SK-N-SH (cell line): ENCODE results near the gene BBS9. TPM values are rescaled to one million over a fixed set of nuclear protein-coding genes. Genes with fewer than 3 reads are reported as not detected.

ENCODE experiments used
- CTCF ChIA-PET: fragments of 300-600, 350-600 bp; formaldehyde crosslinking; extraction: SDS; loops from one replicate; lab custom pipeline; 2021; lab: Yijun Ruan, JAX
- POLR2A ChIA-PET: fragments of 350-600 bp; sonication (Branson Sonifier 250); formaldehyde crosslinking; extraction: SDS; loops from one replicate; lab custom pipeline; 2020; ENCODE audit warnings: antibody characterized with exemption, inconsistent platforms; lab: Yijun Ruan, JAX
- DNase-seq: peaks from one replicate; pipeline ENCODE4 v3.0.0; 2012
- H2AFZ ChIP-seq: fragments of 200-600 bp; sonication (generic); 2 replicates; pipeline ENCODE4 v1.8.1; 2016; ENCODE audit warnings: antibody characterized with exemption, mild to moderate bottlenecking, low read depth
- H3F3A ChIP-seq: fragments of 200-600 bp; sonication (generic); replicated peaks from 2 replicates; pipeline ENCODE3; 2016; ENCODE audit warnings: antibody characterized with exemption, mild to moderate bottlenecking; ENCODE audit not compliant: insufficient read depth
- H3K27ac ChIP-seq, 2 experiments: fragments of 200-500 bp in 1 of 2; fragments of 200-600 bp in 1 of 2; sonication (Bioruptor generic) in 1 of 2; sonication (generic), shearing (Covaris generic) in 1 of 2; 2 replicates each; pipeline versions ENCODE4 v1.5.1 to v1.6.1; 2014 to 2016; ENCODE audit warnings: low read depth in 2 of 2, inconsistent platforms in 1 of 2, low read length in 1 of 2, mild to moderate bottlenecking in 1 of 2, mixed read lengths in 1 of 2
- H3K27me3 ChIP-seq: fragments of 200-600 bp; sonication (generic), shearing (Covaris generic); 2 replicates; pipeline ENCODE4 v1.6.1; 2016; ENCODE audit warnings: mixed run types; ENCODE audit not compliant: insufficient read depth
- H3K36me3 ChIP-seq, 2 experiments: fragments of 200-500 bp in 1 of 2; fragments of 200-600 bp in 1 of 2; sonication (Bioruptor generic) in 1 of 2; sonication (generic) in 1 of 2; replicated peaks in 1 of 2; 2 replicates each; pipeline versions ENCODE3 to v1.5.1; 2014 to 2016; ENCODE audit warnings: low read length in 1 of 2, mild to moderate bottlenecking in 1 of 2; ENCODE audit not compliant: insufficient read depth in 2 of 2, control insufficient read depth in 1 of 2
- H3K4me1 ChIP-seq, 2 experiments: fragments of 200-500 bp in 1 of 2; fragments of 200-600 bp in 1 of 2; sonication (Bioruptor generic) in 1 of 2; sonication (generic), shearing (Covaris generic) in 1 of 2; 2 replicates each; pipeline versions ENCODE4 v1.5.1 to v1.6.1; 2014 to 2016; ENCODE audit warnings: low read depth in 1 of 2, low read length in 1 of 2, mixed run types in 1 of 2; ENCODE audit not compliant: insufficient read depth in 2 of 2, control insufficient read depth in 1 of 2
- H3K4me2 ChIP-seq: fragments of 200-600 bp; sonication (generic), shearing (Covaris generic); 2 replicates; pipeline ENCODE4 v1.6.1; 2017; ENCODE audit warnings: mixed run types
- H3K4me3 ChIP-seq, 2 experiments: fragments of 200-500 bp in 1 of 2; fragments of 200-600 bp in 1 of 2; sonication (Bioruptor generic) in 1 of 2; sonication (generic), shearing (Covaris generic) in 1 of 2; 2 replicates each; pipeline versions ENCODE4 v1.5.1 to v1.8.1; 2014 to 2016; ENCODE audit warnings: low read depth in 2 of 2, inconsistent platforms in 1 of 2, low read length in 1 of 2, mild to moderate bottlenecking in 1 of 2, mixed read lengths in 1 of 2, moderate library complexity in 1 of 2
- H3K79me2 ChIP-seq: fragments of 200-600 bp; sonication (generic); 2 replicates; pipeline ENCODE4 v1.8.1; 2017; ENCODE audit warnings: mild to moderate bottlenecking; ENCODE audit not compliant: insufficient read depth
- H3K9ac ChIP-seq: fragments of 200-600 bp; sonication (generic); 2 replicates; pipeline ENCODE4 v1.6.1; 2017; ENCODE audit warnings: mixed run types
- H3K9me2 ChIP-seq: fragments of 200-600 bp; sonication (generic); 2 replicates; pipeline ENCODE4 v1.6.1; 2017; ENCODE audit warnings: mixed run types
- H3K9me3 ChIP-seq: fragments of 200-600 bp; sonication (generic); 2 replicates; pipeline ENCODE4 v1.6.1; 2017; ENCODE audit warnings: mixed run types, mild to moderate bottlenecking, moderate library complexity
- H4K20me1 ChIP-seq: fragments of 200-600 bp; sonication (generic); 2 replicates; pipeline ENCODE4 v1.6.1; 2017; ENCODE audit warnings: mild to moderate bottlenecking, mixed run types; ENCODE audit not compliant: insufficient read depth
- CHD2 ChIP-seq: fragments of 150-350 bp; IDR thresholded peaks from 2 replicates; pipeline ENCODE4 v1.6.1; 2018; ENCODE audit warnings: low read length; ENCODE audit not compliant: partially characterized antibody
- EP300 ChIP-seq, 2 experiments: IDR thresholded peaks; 2 replicates each; pipeline versions ENCODE4 v1.4.0 to v1.6.1; 2012; ENCODE audit warnings: borderline replicate concordance in 1 of 2, low read depth in 1 of 2, low read length in 1 of 2
- EZH2phosphoT487 ChIP-seq: fragments of 200-600 bp; sonication (generic); IDR thresholded peaks from 2 replicates; pipeline ENCODE4 v1.6.1; 2017; ENCODE audit warnings: low read depth, mixed run types, mild to moderate bottlenecking, antibody characterized with exemption, moderate library complexity, borderline replicate concordance
- FOSL2 ChIP-seq: IDR thresholded peaks from 2 replicates; pipeline ENCODE4 v1.4.0; 2012; ENCODE audit warnings: low read depth, mild to moderate bottlenecking, moderate library complexity, borderline replicate concordance
- FOXM1 ChIP-seq: IDR thresholded peaks from 2 replicates; pipeline ENCODE4 v1.4.0; 2012; ENCODE audit warnings: low read depth, mild to moderate bottlenecking
- GABPA ChIP-seq: IDR thresholded peaks from 2 replicates; pipeline ENCODE4 v1.4.0; 2012; ENCODE audit warnings: low read depth, mild to moderate bottlenecking
- MEF2A ChIP-seq: IDR thresholded peaks from 2 replicates; pipeline ENCODE4 v1.4.0; 2012; ENCODE audit warnings: low read depth, borderline replicate concordance
- NRF1 ChIP-seq: IDR thresholded peaks from 2 replicates; pipeline ENCODE4 v1.6.1; 2012; ENCODE audit warnings: low read depth, mild to moderate bottlenecking, low read length
- POLR2AphosphoS5 ChIP-seq: IDR thresholded peaks from 2 replicates; pipeline ENCODE4 v1.6.1; 2012; ENCODE audit warnings: low read depth, low read length
- SIN3A ChIP-seq: IDR thresholded peaks from 2 replicates; pipeline ENCODE4 v1.6.1; 2012; ENCODE audit warnings: low read depth, mild to moderate bottlenecking, low read length, moderate library complexity, borderline replicate concordance
- TCF12 ChIP-seq: IDR thresholded peaks from 2 replicates; pipeline ENCODE4 v1.4.0; 2012
- TEAD4 ChIP-seq: IDR thresholded peaks from 2 replicates; pipeline ENCODE4 v1.4.0; 2012; ENCODE audit warnings: mild to moderate bottlenecking, borderline replicate concordance; ENCODE audit not compliant: insufficient read depth
- ZBTB33 ChIP-seq: IDR thresholded peaks from 2 replicates; pipeline ENCODE4 v1.4.0; 2012; ENCODE audit warnings: low read depth, borderline replicate concordance
- WGBS: methylation state at CpG from one replicate; pipeline ENCODE4 v1.1.6; 2017; ENCODE audit warnings: low lambda C conversion rate; 5-methylcytosine and 5-hydroxymethylcytosine counted together
- polyA plus RNA-seq, 3 experiments: library from polyadenylated mRNA; depleted of rRNA; stranded (reverse); fragments of >200 nt; gene quantifications; 2 replicates each; pipeline ENCODE4 v1.2.3, GENCODE V29; 2012
- TF ChIP-seq, protein P1 (sequence below): fragments of 200-600 bp; sonication (generic); IDR thresholded peaks from 2 replicates; pipeline ENCODE4 v1.6.1; 2017; ENCODE audit warnings: antibody characterized with exemption, mild to moderate bottlenecking, moderate library complexity
- TF ChIP-seq, protein P2 (sequence below): fragments of 150-350 bp; IDR thresholded peaks from 2 replicates; pipeline ENCODE4 v1.6.1; 2017; ENCODE audit warnings: antibody characterized with exemption, low read length, low read depth, borderline replicate concordance

BBS9 gene
- polyA plus RNA-seq, 1 of the 3 experiments (the other 2 are of a cell fraction), result 7.5 TPM

GRCh38 chr7:33433357-33433756, 304.0 kb downstream of the BBS9 start:
- Histone ChIP-seq H3K4me1 (peaks cover 0 to 5% of the 10 kb centered on the region in 2 experiments; a peak in 1 of 4 replicates), H3K9me3 (no peaks in the 10 kb centered on the region), H3K27ac (no peak overlapping the region), H3F3A (no peaks in the 10 kb centered on the region), H3K27me3 (no peaks in the 10 kb centered on the region), H3K79me2 (no peaks in the 10 kb centered on the region), H2AFZ (no peak overlapping the region), H3K9me2 (no peaks in the 10 kb centered on the region), H3K9ac (no peak overlapping the region), H3K36me3 (no peaks in the 10 kb centered on the region), H3K4me3 (no peak overlapping the region), H4K20me1 (no peaks in the 10 kb centered on the region), H3K4me2 (no peak overlapping the region)
- POLR2A ChIA-PET, result no interaction called here
- WGBS, result 96% methylated on average over 2 of the region's 2 CpGs
- CTCF ChIA-PET, result no interaction called here
- TF ChIP-seq TEAD4 (no peak), SIN3A (no peak), NRF1 (no peak), POLR2AphosphoS5 (no peak), FOSL2 (no peak), FOXM1 (no peak), MEF2A (no peak), EP300 (IDR thresholded peaks at IDR 0.05; ENCODE audit: borderline replicate concordance in 1 of 2, low read depth in 1 of 2, low read length in 1 of 2) (no peak), TCF12 (no peak), ZBTB33 (no peak)
- TF ChIP-seq, protein P1, sequence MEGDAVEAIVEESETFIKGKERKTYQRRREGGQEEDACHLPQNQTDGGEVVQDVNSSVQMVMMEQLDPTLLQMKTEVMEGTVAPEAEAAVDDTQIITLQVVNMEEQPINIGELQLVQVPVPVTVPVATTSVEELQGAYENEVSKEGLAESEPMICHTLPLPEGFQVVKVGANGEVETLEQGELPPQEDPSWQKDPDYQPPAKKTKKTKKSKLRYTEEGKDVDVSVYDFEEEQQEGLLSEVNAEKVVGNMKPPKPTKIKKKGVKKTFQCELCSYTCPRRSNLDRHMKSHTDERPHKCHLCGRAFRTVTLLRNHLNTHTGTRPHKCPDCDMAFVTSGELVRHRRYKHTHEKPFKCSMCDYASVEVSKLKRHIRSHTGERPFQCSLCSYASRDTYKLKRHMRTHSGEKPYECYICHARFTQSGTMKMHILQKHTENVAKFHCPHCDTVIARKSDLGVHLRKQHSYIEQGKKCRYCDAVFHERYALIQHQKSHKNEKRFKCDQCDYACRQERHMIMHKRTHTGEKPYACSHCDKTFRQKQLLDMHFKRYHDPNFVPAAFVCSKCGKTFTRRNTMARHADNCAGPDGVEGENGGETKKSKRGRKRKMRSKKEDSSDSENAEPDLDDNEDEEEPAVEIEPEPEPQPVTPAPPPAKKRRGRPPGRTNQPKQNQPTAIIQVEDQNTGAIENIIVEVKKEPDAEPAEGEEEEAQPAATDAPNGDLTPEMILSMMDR, result no peak
- DNase-seq, result no peak

DNA sequence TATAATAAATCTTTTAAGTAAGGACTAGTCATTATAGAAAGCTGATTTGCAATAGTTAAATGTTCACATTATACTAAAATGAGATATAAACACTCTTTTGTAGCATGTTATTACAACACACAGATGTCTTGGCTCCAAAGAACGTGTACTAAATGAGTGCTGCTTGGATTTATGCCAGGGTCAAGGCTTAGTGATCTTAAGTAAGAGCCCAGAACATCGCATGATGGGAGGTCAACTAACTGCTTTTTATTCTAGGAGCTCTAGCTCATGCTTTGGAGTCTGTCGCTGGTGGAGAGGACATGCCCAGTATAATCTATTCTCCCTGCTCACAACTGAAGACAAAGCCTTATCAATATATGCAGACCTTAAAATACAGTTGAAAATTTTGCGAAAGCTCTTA, 315.1 kb downstream of the BBS9 start:
- CTCF ChIA-PET, result interaction anchor here (0.7 to 1.0 kb wide), 2 partner anchors 13 to 451 kb away, joined by 3 read pairs; no protein-coding TSS in a partner anchor
- no peak overlapping the region for H3K4me2 ChIP-seq
- H3K9me2 ChIP-seq, result no peaks in the 10 kb centered on the region
- TF ChIP-seq TEAD4 (no peak), GABPA (no peak), NRF1 (no peak), EZH2phosphoT487 (no peak), CHD2 (no peak)
- TF ChIP-seq, protein P2, sequence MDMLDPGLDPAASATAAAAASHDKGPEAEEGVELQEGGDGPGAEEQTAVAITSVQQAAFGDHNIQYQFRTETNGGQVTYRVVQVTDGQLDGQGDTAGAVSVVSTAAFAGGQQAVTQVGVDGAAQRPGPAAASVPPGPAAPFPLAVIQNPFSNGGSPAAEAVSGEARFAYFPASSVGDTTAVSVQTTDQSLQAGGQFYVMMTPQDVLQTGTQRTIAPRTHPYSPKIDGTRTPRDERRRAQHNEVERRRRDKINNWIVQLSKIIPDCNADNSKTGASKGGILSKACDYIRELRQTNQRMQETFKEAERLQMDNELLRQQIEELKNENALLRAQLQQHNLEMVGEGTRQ, result no peak
- TF ChIP-seq, all 33 proteins: peak for 0
- 78% methylated on average over 4 of the region's 4 CpGs for WGBS
- Histone ChIP-seq H3K79me2 (no peaks in the 10 kb centered on the region), H3K9ac (no peak overlapping the region), H3K4me1 (no peaks in the 10 kb centered on the region), H3K36me3 (no peaks in the 10 kb centered on the region), H3K4me3 (no peak overlapping the region), H3K27ac (no peak overlapping the region), H3F3A (no peaks in the 10 kb centered on the region), H4K20me1 (no peaks in the 10 kb centered on the region), H3K9me3 (no peaks in the 10 kb centered on the region), H3K27me3 (no peaks in the 10 kb centered on the region), H2AFZ (no peak overlapping the region)
- POLR2A ChIA-PET, result no interaction called here
- DNase-seq, result no peak
